DND-41 (cell line): ENCODE data around the gene PXN.

Experiments
- ATAC-seq: fragments of 200-7000 bp; cut with Tn5 transposase; 3 replicates; pipeline ENCODE4 v1.9.1; 2021; ENCODE audit warnings: low read depth; ENCODE audit not compliant: insufficient read depth
- DNase-seq: peaks from one replicate; pipeline ENCODE4 v3.0.0-alpha.2; 2020
- H2AFZ ChIP-seq: 2 replicates; pipeline ENCODE4 v1.6.0; 2012; ENCODE audit warnings: low read depth, low read length
- H3K27ac ChIP-seq: 2 replicates; pipeline ENCODE4 v1.5.1; 2012; ENCODE audit warnings: low read length, inconsistent platforms
- H3K27me3 ChIP-seq: fragments of 200-600 bp; sonication (generic); 2 replicates; pipeline ENCODE4 v1.6.0; 2012; ENCODE audit warnings: low read length, mild to moderate bottlenecking, inconsistent platforms; ENCODE audit not compliant: insufficient read depth, poor library complexity
- H3K36me3 ChIP-seq: 2 replicates; pipeline ENCODE4 v1.5.1; 2012; ENCODE audit warnings: low read length, inconsistent platforms; ENCODE audit not compliant: insufficient read depth
- H3K4me1 ChIP-seq: 2 replicates; pipeline ENCODE4 v1.5.1; 2012; ENCODE audit warnings: mild to moderate bottlenecking, low read length; ENCODE audit not compliant: insufficient read depth
- H3K4me2 ChIP-seq: 2 replicates; pipeline ENCODE4 v1.6.0; 2012; ENCODE audit warnings: mild to moderate bottlenecking, moderate library complexity, low read length, inconsistent platforms; ENCODE audit not compliant: insufficient read depth
- H3K4me3 ChIP-seq, 2 experiments: fragments of 200-600 bp in 1 of 2; shearing (Covaris generic) in 1 of 2; 2 replicates each; pipeline ENCODE4 v1.5.1; 2012 to 2016; ENCODE audit warnings: inconsistent platforms in 2 of 2, low read length in 2 of 2, mild to moderate bottlenecking in 2 of 2, low read depth in 1 of 2, moderate library complexity in 1 of 2
- H3K79me2 ChIP-seq: 2 replicates; pipeline ENCODE4 v1.6.0; 2012; ENCODE audit warnings: low read length, inconsistent platforms; ENCODE audit not compliant: insufficient read depth
- H3K9ac ChIP-seq: 2 replicates; pipeline ENCODE4 v1.6.0; 2012; ENCODE audit warnings: low read depth, mild to moderate bottlenecking, inconsistent platforms, low read length, moderate library complexity
- H3K9me3 ChIP-seq: 2 replicates; pipeline ENCODE4 v1.5.1; 2012; ENCODE audit warnings: low read length, moderate library complexity, mild to moderate bottlenecking, inconsistent platforms; ENCODE audit not compliant: insufficient read depth, severe bottlenecking
- H4K20me1 ChIP-seq: 2 replicates; pipeline ENCODE4 v1.6.0; 2012; ENCODE audit warnings: low read length; ENCODE audit not compliant: insufficient read depth
- EZH2 ChIP-seq: IDR thresholded peaks from 3 replicates; pipeline ENCODE4 v1.6.1; 2012; ENCODE audit warnings: borderline replicate concordance, low read depth, mild to moderate bottlenecking, moderate library complexity, low read length, inconsistent platforms; ENCODE audit not compliant: severe bottlenecking
- TF ChIP-seq, protein P1 (sequence below): IDR thresholded peaks from 2 replicates; pipeline ENCODE4 v1.5.1; 2012; ENCODE audit warnings: borderline replicate concordance, low read length, moderate library complexity, mild to moderate bottlenecking; ENCODE audit not compliant: poor library complexity, severe bottlenecking; ENCODE audit errors: extremely low read depth

The PXN gene

DNA sequence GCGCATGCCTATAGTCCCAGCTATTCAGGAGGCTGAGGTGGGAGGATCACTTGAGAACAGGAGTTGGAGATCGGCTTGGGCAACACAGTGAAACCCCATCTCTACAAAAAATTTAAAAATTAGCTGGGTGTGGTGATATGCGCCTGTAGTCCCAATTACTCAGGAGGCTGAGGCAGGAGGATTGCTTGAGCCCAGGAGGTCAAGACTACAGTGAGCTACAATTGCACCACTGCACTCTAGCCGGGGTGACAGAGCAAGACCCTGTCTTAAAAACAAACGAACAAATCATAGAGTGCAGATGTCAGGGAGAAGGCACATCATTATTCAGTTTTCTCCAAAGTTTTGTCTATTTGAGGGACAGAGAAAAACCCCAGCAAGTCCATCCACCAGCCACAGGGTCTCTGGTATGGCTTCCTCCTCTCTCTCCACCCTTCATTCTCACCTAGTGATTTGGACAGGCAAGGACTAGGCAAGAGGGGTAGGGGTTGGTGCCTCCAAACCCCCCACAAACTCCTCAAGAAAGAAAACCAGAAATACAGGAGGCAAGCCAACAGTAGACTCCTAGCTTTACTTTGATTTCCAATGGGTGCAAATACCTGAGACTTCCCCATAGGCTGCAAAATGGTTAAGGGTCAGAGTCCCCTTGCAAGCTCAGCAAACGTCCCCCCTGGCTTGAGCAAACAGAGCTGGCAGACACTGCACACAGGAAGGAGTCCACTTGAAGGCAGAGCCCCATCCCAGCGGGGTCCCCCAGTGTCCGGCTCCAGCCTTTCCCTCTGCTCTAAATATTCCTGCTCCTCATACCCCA is 38.1 kb downstream of the PXN start:
- no peaks in the 10 kb centered on the region for H3K9me3 ChIP-seq
- H3K27me3 ChIP-seq: no peaks in the 10 kb centered on the region
- DNase-seq (no peak), ATAC-seq (no peak)
- H3K4me2 ChIP-seq: no peak overlapping the region
- H2AFZ ChIP-seq: no peak overlapping the region
- H3K9ac ChIP-seq: 0 out of 2 replicates have a peak overlapping the region, but pooled peaks have one; percentile 30
- peaks cover 2% of the 10 kb centered on the region; the same call in 1 of the 2 replicates for H4K20me1 ChIP-seq
- H3K4me1 ChIP-seq: peaks cover 33% of the 10 kb centered on the region
- TF ChIP-seq EZH2: no peak
- TF ChIP-seq, protein P1, sequence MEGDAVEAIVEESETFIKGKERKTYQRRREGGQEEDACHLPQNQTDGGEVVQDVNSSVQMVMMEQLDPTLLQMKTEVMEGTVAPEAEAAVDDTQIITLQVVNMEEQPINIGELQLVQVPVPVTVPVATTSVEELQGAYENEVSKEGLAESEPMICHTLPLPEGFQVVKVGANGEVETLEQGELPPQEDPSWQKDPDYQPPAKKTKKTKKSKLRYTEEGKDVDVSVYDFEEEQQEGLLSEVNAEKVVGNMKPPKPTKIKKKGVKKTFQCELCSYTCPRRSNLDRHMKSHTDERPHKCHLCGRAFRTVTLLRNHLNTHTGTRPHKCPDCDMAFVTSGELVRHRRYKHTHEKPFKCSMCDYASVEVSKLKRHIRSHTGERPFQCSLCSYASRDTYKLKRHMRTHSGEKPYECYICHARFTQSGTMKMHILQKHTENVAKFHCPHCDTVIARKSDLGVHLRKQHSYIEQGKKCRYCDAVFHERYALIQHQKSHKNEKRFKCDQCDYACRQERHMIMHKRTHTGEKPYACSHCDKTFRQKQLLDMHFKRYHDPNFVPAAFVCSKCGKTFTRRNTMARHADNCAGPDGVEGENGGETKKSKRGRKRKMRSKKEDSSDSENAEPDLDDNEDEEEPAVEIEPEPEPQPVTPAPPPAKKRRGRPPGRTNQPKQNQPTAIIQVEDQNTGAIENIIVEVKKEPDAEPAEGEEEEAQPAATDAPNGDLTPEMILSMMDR: no peak
- H3K4me3 ChIP-seq: no peak overlapping the region
- H3K36me3 ChIP-seq: peaks cover 5% of the 10 kb centered on the region; the same call in 1 of the 2 replicates
- H3K79me2 ChIP-seq: no peaks in the 10 kb centered on the region
- H3K27ac ChIP-seq: no peak overlapping the region

DNA sequence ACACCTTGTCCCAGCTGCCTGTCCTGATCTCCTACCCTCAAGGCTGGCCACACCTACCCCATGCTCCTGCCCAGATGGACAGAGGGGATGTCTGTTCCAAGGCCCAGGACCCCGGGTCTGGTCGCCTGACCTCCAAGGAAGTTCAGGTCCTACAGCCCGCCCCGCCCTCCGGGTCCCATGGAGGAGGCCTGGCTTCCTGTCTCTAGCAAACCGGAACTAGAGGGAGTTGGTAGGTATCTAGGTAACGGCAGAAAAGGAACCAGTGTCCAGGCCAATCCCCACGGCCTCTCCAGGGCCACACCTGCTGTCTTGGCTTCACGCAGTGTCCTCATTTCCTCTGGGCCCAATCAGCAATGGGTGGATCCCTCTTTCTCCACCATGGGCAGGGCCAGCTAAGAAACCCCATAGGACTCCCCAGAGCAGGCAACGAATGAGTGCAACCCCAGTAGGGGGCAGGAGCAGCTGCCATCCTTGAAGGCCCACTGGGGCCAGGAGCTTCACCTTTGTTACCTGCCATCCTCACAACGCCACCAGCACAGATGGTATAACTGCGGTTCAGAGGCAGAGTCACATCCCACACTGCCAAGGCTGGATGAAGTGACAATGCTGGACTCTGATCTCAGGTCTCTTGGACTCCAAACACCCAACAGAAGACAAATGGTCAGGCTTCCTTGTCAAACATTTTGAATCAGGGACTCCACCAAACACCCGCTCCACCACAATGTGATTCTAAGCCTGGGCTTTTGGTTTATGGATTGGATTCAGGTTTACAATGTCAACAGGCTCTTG is 39.5 kb downstream of the PXN start:
- peaks cover 15% of the 10 kb centered on the region; the same call in 1 of the 2 replicates for H3K36me3 ChIP-seq
- no peaks in the 10 kb centered on the region for H3K27me3 ChIP-seq
- H3K79me2 ChIP-seq: no peaks in the 10 kb centered on the region
- no peaks in the 10 kb centered on the region for H3K9me3 ChIP-seq
- DNase-seq (no peak), ATAC-seq (no peak)
- H2AFZ ChIP-seq: no peak overlapping the region
- H3K27ac ChIP-seq: no peak overlapping the region
- peaks cover 2% of the 10 kb centered on the region; the same call in 1 of the 2 replicates for H4K20me1 ChIP-seq
- H3K4me2 ChIP-seq: no peak overlapping the region
- H3K9ac ChIP-seq: no peak overlapping the region
- TF ChIP-seq, protein P1: peak; percentile 8
- no peak for TF ChIP-seq EZH2
- peaks cover 25% of the 10 kb centered on the region for H3K4me1 ChIP-seq
- H3K4me3 ChIP-seq: no peak overlapping the region

DNA sequence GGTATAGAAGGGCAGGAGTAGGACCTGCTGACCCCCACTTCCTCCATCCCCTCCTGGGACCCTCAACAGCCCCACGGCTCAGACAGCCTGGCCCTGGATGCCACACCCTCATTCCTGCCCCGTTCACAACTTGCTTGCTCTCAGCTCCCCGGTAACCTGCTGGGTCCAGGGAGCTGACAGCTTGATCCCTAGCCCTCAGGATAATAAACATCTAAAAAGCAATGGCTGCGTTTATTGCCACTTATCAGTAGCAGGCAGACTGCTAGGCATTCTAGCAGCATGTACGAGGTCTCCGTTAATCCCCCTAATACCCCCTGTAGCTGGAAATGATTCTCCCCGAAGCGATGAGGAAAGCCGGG is 40.4 kb downstream of the PXN start:
- Histone ChIP-seq H3K4me1 (peaks cover 17% of the 10 kb centered on the region), H3K27me3 (no peaks in the 10 kb centered on the region), H3K9ac (no peak overlapping the region), H3K79me2 (no peaks in the 10 kb centered on the region), H3K4me3 (no peak overlapping the region), H4K20me1 (peaks cover 2% of the 10 kb centered on the region; the same call in 1 of the 2 replicates), H2AFZ (no peak overlapping the region), H3K36me3 (peaks cover 15% of the 10 kb centered on the region; the same call in 1 of the 2 replicates), H3K9me3 (no peaks in the 10 kb centered on the region), H3K27ac (no peak overlapping the region), H3K4me2 (no peak overlapping the region)
- DNase-seq (no peak), ATAC-seq (no peak)
- TF ChIP-seq EZH2: no peak
- TF ChIP-seq, protein P1: no peak
